Duodenal mucosa (tissue), 2 donors: ENCODE measurements around the gene FARSB.

Experiments
- H3K27ac ChIP-seq: one replicate; pipeline ENCODE4 v1.7.0; 2013; ENCODE audit warnings: low read depth, low read length
- H3K27me3 ChIP-seq, 2 donors: one replicate each; pipeline ENCODE4 v1.7.0; 2013; ENCODE audit warnings: low read length in 2 of 2, control low read depth in 1 of 2; ENCODE audit not compliant: insufficient read depth in 2 of 2, control insufficient read depth in 1 of 2
- H3K36me3 ChIP-seq, 2 donors: one replicate each; pipeline ENCODE4 v1.7.0; 2013; ENCODE audit warnings: low read length in 2 of 2, control low read depth in 1 of 2; ENCODE audit not compliant: insufficient read depth in 2 of 2, control insufficient read depth in 1 of 2
- H3K4me1 ChIP-seq, 2 donors: one replicate each; pipeline ENCODE4 v1.7.0; 2013; ENCODE audit warnings: low read length in 2 of 2, control low read depth in 1 of 2; ENCODE audit not compliant: insufficient read depth in 2 of 2, control insufficient read depth in 1 of 2
- H3K4me3 ChIP-seq, 2 donors: one replicate each; pipeline ENCODE4 v1.7.0; 2013; ENCODE audit warnings: low read length in 2 of 2, low read depth in 1 of 2
- H3K9ac ChIP-seq, 2 donors: one replicate each; pipeline ENCODE4 v1.7.0; 2013; ENCODE audit warnings: low read length in 2 of 2, low read depth in 1 of 2
- H3K9me3 ChIP-seq, 2 donors: one replicate each; pipeline ENCODE4 v1.7.0; 2013; ENCODE audit warnings: low read length in 2 of 2, control low read depth in 1 of 2; ENCODE audit not compliant: control insufficient read depth in 1 of 2

Gene FARSB

DNA sequence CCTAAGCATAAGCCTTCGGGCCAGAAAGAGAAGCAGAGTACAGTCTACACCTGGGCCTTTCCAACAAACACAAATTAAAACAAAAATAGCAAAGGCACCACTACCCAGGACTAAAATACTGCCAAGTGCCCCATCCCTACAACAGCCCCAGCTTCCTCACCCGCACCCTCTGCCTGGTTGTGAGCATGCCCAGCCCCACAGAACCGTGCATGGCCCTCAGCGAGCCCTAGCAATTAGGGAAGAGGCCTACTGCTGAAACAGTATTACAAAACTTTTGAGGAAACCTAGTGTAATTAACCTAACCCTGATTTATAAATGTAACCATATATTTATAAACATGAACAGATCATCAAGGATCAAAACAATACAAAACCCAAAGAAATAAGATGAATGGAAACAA, 44.2 kb downstream of the FARSB start:
- Histone ChIP-seq H3K36me3 (peaks cover 19 to 51% of the 10 kb centered on the region in 2 donors), H3K4me3 (no peak overlapping the region), H3K27ac (no peak overlapping the region), H3K27me3 (no peaks in the 10 kb centered on the region), H3K9ac (no peak overlapping the region), H3K4me1 (no peaks in the 10 kb centered on the region), H3K9me3 (no peaks in the 10 kb centered on the region)

DNA sequence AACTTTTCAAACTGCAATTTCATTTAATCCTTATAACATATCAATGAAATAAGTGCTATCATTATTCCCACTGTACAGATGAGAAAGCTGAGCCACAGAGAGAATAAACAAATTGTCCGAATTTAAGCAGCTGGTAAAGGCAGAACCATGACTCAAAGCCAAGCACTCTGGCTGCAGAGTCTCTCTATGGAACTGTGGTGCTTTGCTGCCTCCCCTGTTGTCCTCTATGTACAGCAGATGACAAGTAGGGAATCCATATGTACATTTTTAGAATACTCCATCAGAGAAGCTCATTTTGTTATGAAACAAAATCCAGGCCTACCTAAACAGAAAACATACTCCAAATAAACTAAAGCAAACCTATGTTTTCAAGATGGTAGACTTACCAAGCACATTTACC, 45.1 kb downstream of the FARSB start:
- peaks cover 19 to 55% of the 10 kb centered on the region in 2 donors for H3K36me3 ChIP-seq

DNA sequence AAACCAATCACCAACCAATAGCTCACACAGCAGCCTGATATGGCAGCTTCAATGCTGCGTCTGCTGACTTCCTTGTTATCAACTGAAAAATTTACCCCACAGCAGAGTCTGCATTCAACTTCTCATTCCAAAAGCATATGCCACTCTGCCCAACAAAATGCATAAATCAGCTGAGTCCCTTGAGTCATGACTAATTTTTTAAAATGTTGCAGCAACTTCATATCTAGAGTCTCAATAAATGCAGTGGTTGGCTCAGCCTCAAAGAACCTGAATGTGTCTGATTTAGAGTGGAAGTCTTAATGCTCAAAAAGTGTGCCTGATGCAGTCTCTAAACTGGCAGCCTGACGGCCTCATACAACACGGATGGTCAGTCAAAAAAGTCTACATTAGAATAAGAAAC, 46.5 kb downstream of the FARSB start:
- no peak overlapping the region for H3K9ac ChIP-seq
- no peaks in the 10 kb centered on the region for H3K4me1 ChIP-seq
- no peaks in the 10 kb centered on the region for H3K27me3 ChIP-seq
- no peak overlapping the region for H3K27ac ChIP-seq
- H3K36me3 ChIP-seq, result peaks cover 12 to 50% of the 10 kb centered on the region in 2 donors
- no peaks in the 10 kb centered on the region for H3K9me3 ChIP-seq
- H3K4me3 ChIP-seq, result no peak overlapping the region

More for the DNA sequence above, 45.1 kb downstream of the FARSB start:
- Histone ChIP-seq H3K4me1 (no peaks in the 10 kb centered on the region), H3K27ac (no peak overlapping the region), H3K9ac (no peak overlapping the region), H3K9me3 (no peaks in the 10 kb centered on the region), H3K4me3 (no peak overlapping the region), H3K27me3 (no peaks in the 10 kb centered on the region)

DNA sequence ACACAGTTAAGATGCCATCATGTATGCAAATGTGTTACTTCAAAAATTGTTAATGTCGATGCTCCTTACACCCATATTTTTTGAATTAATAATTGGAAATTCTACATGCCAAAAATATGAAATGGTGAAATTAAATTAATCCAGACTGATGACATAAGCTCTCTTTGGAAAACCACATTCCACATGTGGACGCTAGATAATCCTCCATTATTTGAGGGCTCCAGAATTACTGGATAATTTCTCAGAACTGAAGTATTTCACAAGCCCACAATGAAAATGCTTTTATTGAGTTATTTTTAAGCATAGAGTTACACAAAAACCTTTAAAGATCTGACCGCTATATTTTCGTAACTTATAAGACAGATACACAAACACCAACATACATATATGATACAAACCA, 47.8 kb downstream of the FARSB start:
- Histone ChIP-seq H3K9ac (no peak overlapping the region), H3K36me3 (peaks cover 12 to 46% of the 10 kb centered on the region in 2 donors)

DNA sequence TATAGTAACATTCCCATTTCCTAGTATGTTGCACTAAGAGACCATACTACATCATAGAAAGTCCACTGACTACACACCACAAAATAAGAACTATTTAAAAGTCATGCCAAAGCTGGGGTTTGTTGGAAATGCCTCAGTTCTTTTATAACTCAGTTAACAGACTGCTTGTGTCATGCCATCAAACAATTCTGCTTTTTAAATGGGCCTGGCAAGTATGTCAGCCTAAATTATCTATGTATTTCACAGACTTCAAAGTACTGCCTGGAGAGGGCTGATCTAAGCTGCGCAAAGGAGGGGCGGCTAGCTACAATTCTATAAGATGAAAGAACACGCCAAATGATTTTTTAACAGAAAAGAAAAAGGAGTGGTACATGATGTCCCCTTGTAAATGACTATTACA, 49.6 kb downstream of the FARSB start:
- Histone ChIP-seq H3K36me3 (peaks cover 4 to 36% of the 10 kb centered on the region in 2 donors), H3K4me1 (no peaks in the 10 kb centered on the region), H3K27ac (no peak overlapping the region), H3K9ac (no peak overlapping the region), H3K4me3 (no peak overlapping the region), H3K9me3 (no peaks in the 10 kb centered on the region), H3K27me3 (no peaks in the 10 kb centered on the region)

More for the DNA sequence above, 47.8 kb downstream of the FARSB start:
- Histone ChIP-seq H3K4me1 (no peaks in the 10 kb centered on the region), H3K9me3 (no peaks in the 10 kb centered on the region), H3K27ac (no peak overlapping the region), H3K27me3 (no peaks in the 10 kb centered on the region), H3K4me3 (no peak overlapping the region)

DNA sequence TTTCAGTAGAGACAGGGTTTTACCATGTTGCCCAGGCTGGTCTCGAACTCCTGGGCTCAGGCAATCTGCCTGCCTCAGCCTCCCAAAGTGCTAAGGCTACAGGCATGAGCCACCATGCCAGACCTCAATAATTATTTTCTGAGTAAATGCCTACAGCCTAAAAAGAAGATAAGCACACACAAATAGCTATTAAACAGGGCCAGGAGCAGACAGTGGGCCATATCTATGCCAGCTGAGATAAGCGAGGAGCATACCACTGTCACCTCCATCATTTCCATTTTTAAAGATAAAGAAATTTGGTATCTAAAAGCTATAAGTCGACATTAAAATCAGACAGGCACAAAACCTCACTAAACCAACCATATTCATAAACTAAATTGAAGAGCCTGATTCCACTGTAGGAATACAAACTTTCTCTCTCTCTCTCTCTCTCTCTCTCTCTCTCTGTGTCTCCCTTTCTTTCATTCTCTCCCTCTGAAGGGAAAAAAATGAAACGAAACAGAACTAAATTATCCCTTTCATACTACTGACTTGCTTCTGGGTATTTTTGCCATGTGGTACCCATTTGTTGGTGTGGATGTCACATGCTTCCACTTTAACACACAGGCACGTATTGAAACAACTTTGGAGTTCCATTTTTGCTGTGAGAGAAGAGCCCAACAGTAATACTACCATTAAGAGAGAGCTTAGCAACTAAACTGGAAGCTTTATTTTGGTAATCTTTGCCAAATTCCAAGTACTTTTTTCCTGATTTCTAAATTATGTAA, 51.0 kb downstream of the FARSB start:
- H3K27me3 ChIP-seq, result no peaks in the 10 kb centered on the region
- H3K36me3 ChIP-seq, result peaks cover under 1 to 32% of the 10 kb centered on the region in 2 donors
- H3K9ac ChIP-seq, result no peak overlapping the region
- H3K4me3 ChIP-seq, result no peak overlapping the region
- no peaks in the 10 kb centered on the region for H3K4me1 ChIP-seq
- H3K9me3 ChIP-seq, result no peaks in the 10 kb centered on the region
- no peak overlapping the region for H3K27ac ChIP-seq

DNA sequence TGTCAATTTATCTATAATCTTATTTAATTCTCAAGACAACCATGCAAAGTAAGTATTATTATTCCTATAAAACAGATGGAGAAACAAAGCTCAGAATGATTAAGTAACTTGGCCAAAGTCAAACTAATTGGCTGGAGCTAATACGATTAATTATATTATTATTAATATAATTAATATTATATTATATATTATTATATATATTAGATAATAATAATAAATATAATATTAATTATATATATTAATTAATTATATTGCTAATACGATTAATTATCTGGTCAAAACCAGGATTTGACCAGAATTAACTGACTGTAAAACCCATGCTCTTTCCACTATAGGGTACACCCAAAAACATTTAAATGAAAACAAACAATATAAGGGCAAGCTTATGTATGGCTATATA, 52.4 kb downstream of the FARSB start:
- Histone ChIP-seq H3K9me3 (no peaks in the 10 kb centered on the region), H3K9ac (no peak overlapping the region), H3K4me1 (no peaks in the 10 kb centered on the region)

DNA sequence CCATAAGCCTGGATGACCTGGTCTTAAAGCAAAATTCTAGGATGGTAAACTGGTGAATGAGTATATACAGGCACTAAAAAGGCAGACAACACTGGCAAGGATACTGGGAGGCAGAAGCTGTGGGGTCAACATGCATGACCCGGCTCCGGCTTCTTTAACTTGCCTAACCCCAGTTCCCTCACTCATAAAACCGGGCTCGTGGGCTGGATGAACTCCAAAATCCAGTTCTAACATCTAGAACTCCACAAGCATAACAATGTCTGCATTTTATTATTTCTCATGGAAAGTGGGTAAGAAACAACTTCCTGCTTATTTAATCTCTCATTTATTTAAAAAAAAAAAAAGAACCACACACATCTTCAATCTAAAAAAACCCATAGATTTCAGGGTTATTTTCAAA, 57.3 kb downstream of the FARSB start:
- no peak overlapping the region for H3K4me3 ChIP-seq
- no peak overlapping the region for H3K27ac ChIP-seq
- no peaks in the 10 kb centered on the region for H3K9me3 ChIP-seq
- no peak overlapping the region for H3K9ac ChIP-seq
- H3K27me3 ChIP-seq, result no peaks in the 10 kb centered on the region
- peaks cover 0 to 12% of the 10 kb centered on the region in 2 donors for H3K4me1 ChIP-seq
- peaks cover 18 to 40% of the 10 kb centered on the region in 2 donors for H3K36me3 ChIP-seq

More for the DNA sequence above, 52.4 kb downstream of the FARSB start:
- no peak overlapping the region for H3K4me3 ChIP-seq
- H3K27ac ChIP-seq, result no peak overlapping the region
- H3K27me3 ChIP-seq, result no peaks in the 10 kb centered on the region
- H3K36me3 ChIP-seq, result peaks cover 9 to 33% of the 10 kb centered on the region in 2 donors

DNA sequence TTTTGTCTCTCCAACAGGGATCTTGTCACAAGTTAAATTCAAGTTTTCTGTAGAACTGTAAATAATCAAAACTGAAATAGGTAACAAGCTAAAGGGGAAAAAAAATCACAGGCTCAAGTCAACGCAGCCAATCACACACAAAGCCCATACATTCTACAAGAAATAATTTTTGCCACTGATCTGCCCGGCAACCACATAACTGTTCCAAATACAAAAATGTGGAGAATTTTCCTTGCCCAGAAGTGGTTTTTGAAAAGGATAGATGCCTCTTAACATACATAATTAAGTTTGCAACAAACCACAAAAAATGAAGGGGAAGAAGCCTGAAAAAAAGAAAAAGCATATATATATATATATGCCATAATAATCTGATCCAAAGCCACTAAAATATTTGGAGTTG, 60.3 kb downstream of the FARSB start:
- Histone ChIP-seq H3K4me1 (peaks cover 0 to 12% of the 10 kb centered on the region in 2 donors), H3K9ac (no peak overlapping the region), H3K9me3 (no peaks in the 10 kb centered on the region), H3K36me3 (peaks cover 22 to 51% of the 10 kb centered on the region in 2 donors), H3K27me3 (no peaks in the 10 kb centered on the region), H3K4me3 (no peak overlapping the region), H3K27ac (no peak overlapping the region)

DNA sequence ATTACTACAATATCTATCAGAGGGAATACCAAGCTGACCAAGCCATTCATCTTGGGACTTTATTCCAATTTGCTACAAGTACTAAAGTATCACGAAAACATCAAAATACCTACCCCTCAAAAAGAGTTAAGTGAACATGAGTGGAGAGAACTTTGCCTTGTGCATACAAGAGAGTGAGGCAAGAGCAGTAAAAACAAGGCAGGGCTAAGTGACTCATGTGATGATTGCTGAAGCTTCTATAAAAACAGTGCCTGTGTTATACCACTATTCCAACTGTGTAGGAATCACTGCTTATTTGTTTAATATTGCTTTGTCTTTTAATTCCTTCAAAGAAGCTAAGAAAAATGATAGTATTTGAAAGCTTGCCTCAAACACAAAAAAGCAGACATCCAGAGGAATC, 61.2 kb downstream of the FARSB start:
- Histone ChIP-seq H3K36me3 (peaks cover 19 to 48% of the 10 kb centered on the region in 2 donors), H3K9ac (no peak overlapping the region)

More for the DNA sequence above, 61.2 kb downstream of the FARSB start:
- H3K9me3 ChIP-seq, result no peaks in the 10 kb centered on the region
- H3K4me3 ChIP-seq, result no peak overlapping the region
- no peaks in the 10 kb centered on the region for H3K27me3 ChIP-seq
- H3K4me1 ChIP-seq, result peaks cover 0 to 12% of the 10 kb centered on the region in 2 donors
- H3K27ac ChIP-seq, result no peak overlapping the region
